Stimulated activated CD8-positive, alpha-beta memory T cell treated with anti-CD3 and anti-CD28 coated beads, Interleukin-7, amount 100 ng/mL, for 1 hour (primary cell): ENCODE results near the gene FUBP3.

ENCODE experiments used
- DNase-seq, 2 donors: peaks; one replicate each; pipeline ENCODE4 v3.0.0-alpha.2; 2020; ENCODE audit warnings: low read depth in 2 of 2

Gene FUBP3

DNA sequence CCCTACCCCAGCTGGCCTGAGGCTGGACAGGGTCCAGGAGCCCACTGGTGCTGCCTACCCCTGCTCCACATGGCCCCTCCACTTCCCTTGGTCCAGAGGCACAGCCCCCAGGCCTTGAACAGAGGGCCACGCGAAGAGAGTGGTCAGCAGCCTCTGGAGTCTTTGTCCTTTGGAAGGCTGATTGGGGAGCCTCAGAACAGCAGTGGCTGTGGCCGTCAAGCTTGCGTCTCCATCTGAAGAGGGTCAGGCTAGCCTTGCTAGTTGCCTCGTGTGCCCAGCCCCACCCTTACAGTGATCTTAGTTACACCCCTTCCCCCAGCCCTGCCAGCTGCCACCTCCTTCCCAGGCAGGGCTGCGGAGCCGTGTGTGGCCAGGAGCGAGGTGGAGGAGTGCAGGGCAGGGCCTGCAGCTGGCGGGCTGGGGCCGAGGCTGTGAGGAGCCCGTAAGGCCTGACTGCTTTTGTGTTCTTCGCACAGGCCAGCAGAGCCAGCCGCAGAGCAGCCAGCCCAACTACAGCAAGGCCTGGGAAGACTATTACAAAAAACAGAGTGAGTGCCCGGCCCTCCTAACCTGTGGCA lies 54.9 kb downstream of the FUBP3 start:
- no peak for DNase-seq

DNA sequence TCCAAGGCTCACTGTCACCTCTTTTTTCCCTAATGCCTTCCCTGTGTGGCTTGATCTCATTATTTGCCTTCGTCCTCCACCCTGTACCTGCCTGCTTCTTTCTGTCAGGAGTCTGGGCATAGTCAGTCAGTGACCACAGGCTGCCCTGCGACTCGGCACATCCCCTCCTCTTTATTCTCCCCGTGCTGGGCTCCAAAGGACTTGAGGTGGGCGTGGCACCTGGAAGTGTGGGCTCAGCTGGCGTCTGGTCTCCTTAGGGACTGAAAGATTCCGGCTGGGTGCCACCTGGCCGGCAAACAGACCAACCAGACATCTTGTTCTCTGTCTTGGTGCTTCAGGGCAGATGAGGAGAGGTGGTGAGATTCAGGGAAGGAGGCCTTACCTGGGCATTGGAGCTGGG lies 55.4 kb downstream of the FUBP3 start:
- DNase-seq = no peak

DNA sequence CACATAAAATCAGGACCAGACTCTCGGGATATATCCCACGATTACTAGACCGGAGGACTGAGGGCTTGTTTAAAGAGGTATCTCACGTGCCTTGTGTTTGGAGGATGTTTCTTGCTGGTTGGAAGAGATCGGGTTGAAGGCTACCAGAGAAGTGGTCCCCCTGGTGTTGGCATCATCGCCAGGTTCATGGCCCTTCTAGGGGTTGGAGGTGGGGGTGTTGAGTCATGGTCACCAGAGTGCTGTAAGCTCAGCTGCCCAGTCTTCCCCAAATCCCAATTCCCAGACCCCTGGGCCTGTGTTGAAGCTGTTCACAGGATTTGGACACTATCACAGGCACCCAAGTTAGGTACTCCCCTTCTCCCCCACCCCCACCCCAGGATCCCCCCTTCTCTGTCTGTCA lies 55.9 kb downstream of the FUBP3 start:
- no peak for DNase-seq

DNA sequence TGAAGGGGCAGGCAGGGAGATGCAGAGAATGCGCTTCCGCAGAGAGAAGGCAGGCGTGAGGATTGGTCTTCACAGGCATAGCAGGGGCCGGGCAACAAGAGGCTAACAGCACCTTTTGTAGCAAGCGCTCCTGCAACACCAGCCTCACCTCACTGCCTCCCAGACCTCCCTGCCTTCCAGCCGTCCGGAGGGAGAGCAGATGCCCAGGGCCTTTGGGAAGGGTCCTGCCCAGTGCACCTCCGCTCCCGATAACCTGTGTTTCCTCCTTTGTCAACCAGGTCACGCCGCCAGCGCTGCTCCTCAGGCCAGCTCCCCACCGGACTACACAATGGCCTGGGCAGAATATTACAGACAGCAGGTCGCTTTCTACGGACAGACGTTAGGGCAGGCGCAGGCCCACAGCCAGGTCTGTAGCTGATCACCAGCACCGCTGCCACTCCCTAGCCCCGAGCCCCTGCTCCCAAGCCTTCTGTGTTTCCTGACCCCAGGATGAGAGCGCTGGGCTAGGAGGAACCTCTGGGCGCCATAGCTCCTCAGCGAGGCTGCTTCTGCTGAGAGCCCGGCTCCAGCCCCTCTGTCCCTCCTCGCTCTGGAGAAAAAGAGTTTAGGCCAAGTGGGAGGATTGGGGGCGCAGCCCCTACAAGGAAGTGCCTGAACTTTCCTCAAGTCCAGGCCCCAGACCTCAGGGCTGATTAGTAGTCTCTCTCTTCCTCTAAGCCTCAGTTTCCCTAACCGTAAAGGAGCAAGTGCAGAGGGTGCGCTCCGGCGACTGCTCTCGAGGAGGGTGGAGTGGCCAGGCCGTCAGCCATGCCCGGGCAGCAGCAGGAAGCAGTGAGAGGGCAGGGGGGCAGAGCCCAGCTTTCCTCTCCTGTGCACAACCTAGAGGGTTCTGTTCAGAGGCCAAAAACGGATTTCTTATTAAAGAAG lies 56.6 kb downstream of the FUBP3 start:
- DNase-seq = no peak

DNA sequence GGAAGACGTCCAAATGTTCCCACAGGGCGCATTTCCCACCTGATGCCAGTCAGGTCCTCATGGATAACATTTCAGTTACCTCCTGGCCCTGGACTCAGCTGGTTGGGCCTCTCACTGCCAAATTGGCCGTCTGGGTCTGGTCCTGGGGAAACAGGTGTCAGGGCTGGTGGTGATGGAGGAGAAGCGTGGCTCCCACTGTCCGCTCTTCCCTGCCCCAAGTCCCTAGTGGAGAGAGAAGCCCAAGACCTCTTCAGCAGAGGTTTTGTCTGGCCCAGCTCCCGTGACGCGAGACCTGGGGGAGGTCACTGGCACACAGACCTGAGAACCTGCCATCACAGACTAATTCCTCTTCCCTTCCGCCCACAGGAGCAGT lies 57.3 kb downstream of the FUBP3 start:
- DNase-seq = no peak

DNA sequence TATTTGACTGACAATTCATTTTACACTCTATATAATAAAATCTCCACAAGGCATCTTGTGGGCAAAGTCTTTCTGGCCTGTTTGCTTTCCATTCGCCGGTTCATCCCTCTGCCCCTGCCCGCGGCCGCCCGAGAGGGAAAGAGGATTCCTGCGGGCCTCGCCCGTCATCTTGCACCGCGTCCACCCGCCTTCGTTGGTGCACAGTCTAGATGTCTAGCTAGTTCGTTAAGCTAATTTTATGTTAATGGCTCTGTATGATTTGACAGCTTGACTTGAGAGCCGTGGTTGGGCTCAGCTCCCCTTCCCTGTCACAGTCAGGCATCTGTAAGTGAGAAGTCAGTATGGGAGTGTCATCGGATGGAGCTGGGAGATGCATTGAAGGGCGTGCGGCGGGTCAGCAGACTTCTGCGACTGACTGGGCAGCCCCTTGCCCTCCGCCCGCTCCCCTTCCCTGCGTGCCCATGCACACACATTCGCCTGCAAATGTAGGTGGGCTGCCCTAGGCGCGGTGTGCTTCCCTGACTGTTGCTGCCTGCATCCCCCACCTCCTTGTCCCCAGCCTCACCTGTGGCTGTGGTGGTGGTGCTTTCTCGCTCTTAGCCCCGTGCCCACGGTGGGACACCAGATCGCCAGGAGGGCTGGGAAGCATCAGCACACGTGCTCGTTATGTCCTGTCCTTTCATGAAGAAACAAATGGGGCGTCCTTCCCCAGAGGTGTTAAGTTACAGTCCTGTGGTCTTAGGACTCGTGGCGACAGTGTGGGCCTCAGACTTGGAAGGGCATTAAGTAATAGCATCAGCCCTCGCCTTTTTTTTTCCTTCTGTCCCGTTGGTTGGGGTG lies 59.1 kb downstream of the FUBP3 start:
- DNase-seq = no peak

DNA sequence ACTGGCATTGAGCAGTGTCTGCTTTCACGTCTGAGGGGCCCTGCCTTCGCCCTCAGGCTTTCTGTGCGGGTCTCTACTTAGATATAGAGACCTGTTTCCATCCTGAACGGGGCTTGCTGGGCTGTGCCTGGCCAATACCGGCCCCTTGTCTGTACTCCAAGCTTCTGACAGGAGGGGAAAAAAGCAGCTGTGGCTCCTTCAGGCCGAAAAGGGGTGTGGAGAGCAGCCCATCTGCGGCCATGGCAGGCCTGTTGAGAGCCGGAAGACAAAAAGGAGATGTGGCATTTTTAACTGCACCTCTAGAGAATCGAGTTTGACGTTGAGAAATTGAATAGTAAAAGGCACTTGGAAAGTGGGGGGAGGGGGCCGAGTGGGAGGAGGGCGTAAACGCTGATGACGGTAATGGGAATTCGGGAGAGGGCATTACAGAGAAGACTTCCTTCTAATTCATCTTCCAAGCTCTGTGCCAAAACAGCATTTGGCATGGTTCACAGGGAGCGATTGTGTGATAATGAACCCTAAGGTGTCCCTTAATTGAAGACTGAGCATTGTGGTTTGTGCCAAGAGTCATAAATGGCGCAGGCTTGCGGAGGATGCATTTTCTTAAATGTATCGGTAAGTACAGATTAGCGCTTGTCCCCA lies 59.9 kb downstream of the FUBP3 start:
- DNase-seq = no peak

DNA sequence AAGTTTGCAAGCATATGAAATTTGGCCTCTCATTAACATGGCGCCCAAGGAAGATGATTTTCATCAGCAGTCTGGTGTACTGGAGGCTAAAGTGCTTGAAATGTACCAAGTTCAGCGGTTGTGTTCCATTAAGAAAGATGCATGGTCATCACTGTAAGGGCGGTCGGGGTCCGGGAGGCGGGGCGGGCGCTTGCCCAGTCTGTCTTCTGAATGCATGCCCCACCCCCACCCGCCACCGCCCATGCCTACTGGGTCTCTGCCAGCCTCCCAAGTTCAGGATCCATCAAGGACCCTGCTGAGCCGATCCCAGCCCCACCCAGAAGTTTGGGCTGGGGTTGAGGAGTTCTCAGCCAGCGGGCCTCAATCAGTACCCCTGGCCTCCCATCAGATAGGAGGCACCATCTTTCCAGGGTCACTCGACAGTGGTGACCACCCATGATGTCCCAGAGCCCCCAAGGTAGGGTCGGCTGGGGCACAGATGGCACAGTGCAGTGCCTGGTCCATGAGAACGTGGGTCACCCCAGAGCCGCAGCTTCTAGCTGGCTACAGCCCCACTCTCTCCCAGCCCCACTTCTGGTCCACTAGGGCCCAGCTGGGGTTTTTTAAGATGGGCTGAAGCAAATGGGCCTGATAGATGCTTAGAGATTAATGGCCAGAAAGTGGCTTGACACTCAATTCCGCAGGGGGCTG lies 60.6 kb downstream of the FUBP3 start:
- no peak for DNase-seq

DNA sequence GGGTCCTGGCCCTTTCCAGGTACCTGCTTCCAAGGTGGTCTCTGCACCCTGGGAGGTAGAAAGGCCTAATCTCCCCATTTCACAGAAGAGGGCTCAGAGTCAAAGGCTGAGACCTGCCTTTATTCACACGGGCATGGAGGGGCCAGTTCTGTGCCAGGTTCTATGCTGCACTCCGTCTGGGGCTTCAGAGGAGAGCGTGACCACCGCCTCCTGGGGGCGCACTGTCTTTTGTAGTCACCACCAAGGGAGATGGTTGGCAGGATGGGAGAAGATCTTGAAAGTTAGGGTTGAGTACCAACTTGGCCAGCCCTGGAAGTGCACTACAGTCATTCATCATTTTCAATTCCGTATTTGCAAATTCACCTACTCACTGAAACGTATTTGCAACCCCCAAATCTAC lies 61.3 kb downstream of the FUBP3 start:
- DNase-seq = no peak

DNA sequence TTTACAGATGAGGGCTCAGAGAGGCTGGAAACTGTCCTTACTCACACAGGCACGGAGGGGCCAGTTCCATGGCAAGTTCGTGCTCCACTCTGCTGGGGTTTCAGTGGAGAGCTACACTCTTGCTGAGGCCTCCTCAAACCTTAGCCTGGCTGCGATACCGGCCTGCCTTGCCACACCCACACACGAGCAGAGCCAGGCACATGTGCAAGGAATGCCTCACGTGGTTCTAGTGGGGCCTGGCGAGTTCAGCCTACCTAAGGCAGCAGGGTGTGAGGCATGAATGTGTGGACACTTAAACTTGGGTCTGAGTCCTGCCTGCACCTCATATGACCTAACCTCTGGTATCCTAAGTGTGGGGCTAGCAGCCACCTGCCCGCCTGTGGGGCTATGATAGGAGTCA lies 63.5 kb downstream of the FUBP3 start:
- no peak for DNase-seq

DNA sequence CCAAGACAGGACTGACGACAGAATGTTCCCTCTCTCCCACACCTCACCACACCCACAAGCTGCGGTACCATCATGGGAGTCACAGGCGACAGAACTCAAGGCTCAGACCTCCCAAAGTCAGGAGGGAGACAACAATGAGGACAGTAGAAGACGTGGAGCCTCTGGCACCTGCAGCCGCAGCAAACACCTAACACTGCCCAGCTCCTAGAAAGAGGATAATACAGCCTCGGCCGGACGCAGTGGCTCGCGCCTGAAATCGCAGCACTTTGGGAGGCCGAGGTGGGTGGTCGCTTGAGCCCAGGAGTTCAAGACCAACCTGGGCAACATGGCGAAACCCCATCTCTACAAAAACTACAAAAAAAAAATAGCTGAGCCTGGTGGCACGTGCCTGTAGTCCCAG lies 71.8 kb downstream of the FUBP3 start:
- DNase-seq = no peak

DNA sequence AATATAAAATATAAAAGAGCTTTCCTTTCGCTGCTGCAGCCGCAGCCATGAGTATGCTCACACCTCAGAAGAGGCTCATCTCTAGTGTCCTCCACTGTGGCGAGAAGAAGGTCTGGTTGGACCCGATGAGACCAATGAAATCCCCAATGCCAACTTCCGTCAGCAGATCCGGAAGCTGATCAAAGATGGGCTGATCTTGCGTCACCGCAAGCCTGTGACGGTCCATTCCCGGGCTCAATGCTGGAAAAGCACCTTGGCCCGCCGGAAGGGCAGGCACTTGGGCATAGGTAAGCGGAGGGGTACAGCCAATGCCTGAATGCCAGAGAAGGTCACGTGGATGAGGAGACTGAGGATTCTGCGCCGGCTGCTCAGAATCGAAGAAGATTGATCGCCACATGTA lies 72.4 kb downstream of the FUBP3 start:
- DNase-seq = no peak

DNA sequence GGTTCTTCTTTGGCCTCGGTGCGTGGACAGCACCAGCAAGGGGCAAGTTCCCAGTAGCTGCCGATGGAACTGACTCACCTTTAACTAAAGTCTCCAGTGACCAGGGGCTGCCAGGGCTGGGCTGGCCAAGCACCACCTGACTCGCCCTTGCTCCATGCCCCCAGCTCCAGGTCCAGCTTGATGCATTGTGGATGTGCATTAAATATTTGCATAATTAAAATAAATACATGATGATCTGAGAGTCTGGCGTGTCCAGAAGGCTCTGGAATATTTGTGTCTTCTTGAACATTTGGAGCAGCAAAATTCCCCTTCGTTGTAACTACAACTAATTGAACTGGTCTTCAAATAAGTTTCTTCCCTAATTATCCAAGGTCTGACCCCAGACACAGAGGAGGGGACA lies 75.5 kb downstream of the FUBP3 start:
- no peak for DNase-seq

DNA sequence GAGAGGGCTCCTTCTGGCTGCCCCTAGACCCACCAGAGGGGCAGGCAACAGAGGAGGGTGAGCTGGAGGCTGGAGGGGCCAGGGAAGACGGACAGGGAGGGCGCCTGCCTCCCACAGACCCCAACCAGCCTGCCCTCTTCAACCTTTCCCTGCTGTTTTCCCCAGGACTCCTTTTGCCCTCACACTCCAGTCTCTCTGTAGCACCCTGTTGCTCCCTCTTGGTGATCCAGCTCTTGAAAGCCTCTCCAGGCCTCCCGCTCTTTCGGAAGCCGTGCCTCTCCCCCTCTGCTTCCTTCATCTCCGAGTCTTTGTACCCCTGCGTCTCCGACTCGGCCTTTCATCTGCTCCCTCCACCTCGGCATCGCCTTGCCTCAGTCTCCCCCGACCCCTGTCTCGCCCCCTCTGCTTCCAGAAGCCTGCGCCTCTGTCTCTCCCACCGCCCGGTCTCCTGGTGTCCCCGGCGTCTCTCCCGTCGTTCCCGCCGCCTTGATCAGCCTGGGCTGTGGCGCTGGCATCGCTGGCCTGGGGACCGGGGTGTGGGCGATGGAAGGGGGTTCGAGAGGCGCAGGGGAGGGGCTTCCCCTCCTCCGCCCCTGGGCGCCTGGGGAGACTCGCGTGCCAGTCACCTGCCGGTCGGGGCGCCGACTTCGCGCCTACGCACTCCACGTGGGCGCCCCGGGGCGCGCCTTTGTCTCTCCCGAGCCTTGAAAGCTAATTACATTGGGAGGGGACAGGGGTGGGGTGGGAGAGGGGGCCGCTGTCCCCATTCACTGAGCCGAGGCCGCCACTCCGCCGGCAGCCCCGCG lies 79.7 kb downstream of the FUBP3 start:
- DNase-seq = no peak

DNA sequence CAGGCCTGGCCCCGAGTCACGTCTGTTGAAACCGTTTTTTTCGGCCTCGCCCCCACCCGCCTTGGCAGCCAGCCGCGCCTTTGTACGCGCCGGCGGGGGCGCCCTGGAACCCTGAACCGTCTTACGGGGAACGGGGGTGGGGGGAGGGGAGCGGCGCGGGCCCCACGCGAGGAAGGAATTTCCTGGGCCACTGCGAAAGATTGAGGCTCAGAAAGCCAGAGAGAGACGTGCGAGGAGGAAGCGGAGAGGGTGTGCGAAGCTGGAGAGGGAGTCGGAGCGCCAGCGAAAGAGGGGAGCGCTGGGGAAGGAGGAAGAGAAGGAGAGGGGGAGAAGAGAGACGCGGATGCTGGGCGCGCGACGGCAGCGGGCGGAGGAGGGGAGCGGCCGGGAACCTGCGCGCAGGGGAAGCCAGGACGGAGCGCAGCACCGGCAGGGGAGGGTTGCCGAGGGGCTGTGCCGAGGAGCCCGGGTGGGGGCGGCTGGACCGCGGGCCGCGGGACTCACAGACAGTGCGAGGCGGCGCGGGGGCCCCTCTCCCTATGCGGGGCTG lies 80.4 kb downstream of the FUBP3 start:
- DNase-seq = no peak

DNA sequence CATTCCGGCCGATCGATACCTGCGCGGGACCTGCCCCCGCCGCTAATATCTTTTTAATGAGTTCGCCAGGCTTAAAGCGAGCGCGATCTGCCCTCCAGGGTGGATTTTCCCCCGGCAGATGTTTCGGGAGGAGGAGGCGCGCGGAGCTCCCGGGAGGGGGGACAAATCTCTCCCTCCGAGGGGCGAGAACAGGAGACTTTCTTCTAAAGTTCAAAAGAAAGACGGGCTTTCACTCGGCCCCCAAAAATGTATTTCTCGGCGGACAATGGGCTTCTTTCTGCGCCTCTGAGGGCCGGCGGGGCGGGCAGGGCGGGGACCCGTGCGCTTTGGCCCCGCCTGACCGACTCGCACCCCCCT lies 80.9 kb downstream of the FUBP3 start:
- DNase-seq = no peak

DNA sequence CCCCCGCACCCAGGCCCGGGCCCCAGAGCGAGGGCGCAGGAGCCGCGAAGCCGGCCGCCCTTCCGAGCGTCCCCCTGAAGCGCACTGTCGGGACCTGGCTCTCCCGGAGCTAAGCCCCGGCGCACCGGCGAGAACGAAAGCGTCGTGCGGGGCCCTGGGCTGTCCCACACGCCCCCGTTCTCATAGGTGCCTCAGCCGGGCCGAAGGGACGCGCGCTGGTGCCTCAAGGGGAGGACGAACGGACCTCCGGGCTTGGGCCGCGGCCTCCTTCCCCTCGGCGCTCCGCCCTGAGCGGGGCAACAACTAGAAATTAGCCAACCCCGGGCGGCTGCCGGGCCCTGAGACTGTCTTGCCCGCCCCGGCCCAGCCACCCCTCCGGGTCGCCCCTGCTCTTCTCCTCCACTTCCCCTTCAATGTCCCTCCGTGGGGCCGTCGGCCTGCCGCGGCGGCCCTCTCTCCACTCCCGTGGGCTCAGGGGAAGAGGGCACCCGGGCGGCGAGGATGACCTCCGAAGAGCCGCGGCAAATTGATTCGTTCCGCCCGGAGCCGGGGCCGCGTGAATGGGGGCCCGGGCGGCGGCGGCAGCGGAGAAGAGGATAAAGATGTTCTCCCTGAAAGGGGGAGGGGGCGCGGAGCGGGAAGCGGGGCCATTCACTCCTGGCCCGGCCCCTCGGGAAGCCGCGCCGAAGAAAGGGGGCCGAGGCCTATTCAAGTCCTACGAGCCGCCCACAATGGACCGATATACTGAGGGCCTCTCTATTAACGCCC lies 81.5 kb downstream of the FUBP3 start:
- no peak for DNase-seq

DNA sequence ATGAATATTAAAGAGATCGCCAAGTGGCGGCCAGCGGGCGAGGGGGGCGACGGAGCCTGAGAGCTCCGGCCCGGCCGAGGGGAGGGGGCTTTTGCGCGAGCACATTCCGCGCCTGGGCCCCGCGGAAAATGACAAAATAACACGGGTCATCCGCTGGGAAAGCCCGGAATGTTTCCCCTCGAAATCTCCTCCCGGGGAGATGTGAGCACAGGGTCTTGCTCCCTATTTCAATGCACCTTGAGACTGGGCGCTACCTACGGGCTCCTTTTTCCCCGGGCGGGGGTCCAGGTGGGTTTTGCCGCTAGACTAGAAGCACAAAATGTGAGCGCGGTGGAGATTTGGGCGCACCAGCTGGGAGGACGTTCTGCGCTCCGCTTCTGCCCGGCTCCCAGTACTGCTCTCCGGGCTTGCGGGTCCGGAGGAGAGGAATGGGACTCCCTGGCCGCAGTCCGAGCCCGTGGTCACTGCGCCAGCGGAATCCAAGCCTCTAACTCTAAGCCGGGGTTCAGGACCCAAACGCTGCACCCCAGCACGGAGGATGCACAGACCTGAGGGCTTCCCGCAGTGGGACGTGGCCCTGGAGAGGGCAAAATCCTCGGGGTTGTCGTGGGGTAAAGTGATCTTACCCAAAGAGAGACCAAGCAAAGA lies 82.2 kb downstream of the FUBP3 start:
- DNase-seq = no peak
